ENCODE results near the gene PRRC2A. TPM values are rescaled to one million over a fixed set of nuclear protein-coding genes. Genes with fewer than 3 reads are reported as not detected.

PRRC2A gene
- total and polyA plus RNA-seq, 4 experiments from 2014 or later: 0.09 to 218 (median 113) TPM

DNA sequence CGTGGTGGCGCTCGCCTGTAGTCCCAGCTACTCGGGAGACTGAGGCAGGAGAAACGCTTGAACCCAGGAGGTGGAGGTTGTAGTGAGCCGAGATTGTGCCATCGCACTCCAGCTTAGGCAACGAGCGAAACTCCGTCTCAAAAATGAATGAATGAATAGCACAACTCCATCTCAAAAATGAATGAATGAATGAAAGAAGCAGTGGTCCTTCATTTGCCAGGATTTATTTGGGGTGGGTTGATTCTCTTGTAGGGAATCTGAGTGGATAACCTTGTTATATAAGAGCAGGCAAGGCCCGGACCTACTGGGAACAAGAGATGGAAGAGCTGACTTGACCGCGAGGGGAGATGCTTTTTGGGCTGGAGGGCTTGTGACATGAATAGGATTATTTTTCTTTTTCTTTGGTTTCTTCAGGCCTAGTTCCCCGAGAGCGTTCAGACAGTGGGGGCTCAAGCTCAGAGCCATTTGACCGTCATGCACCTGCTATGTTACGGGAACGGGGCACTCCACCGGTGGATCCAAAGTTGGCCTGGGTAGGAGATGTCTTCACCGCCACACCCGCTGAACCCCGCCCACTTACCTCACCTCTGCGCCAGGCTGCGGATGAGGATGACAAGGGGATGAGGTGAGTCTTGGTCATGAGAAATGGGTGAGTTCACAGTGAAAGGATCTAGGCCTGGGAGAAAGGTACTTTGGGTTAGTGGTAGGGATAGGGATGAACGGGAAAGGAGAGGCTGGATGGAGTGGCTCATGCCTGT, 9.8 kb downstream of the PRRC2A start:
- no peaks in the 10 kb centered on the region for H3K4me1 ChIP-seq (ENCODE audit: insufficient read depth, low read length)
- no peak overlapping the region for H3K27ac ChIP-seq (ENCODE audit: low read depth, low read length)
- CTCF ChIA-PET (ENCODE audit: partially characterized antibody): no interaction called here
- no peak overlapping the region for H3K4me3 Mint-ChIP-seq
- H3K9me3 Mint-ChIP-seq: no peaks in the 10 kb centered on the region
- H3K27ac Mint-ChIP-seq: peak overlapping the region in 2 of 7 donors; percentile 8 to 36
- H3K4me3 ChIP-seq (ENCODE audit: low read length in 2 of 2): no peak overlapping the region
- H3K9me3 ChIP-seq (ENCODE audit: control insufficient read depth in 1 of 2, low read length in 2 of 2): no peaks in the 10 kb centered on the region
- intact Hi-C loops (cut with micrococcal nuclease): no loop called here
- peaks cover 0 to 5% (median 4%) of the 10 kb centered on the region in 4 donors for H3K4me1 Mint-ChIP-seq
- peaks cover 57 to 91% of the 10 kb centered on the region in 2 donors for H3K36me3 Mint-ChIP-seq
- peaks cover 99% of the 10 kb centered on the region for H3K36me3 ChIP-seq (ENCODE audit: insufficient read depth, low read length)
- DNase-seq: no peak
- POLR2A ChIA-PET (ENCODE audit: partially characterized antibody): interaction anchor here (1.2 to 1.8 kb wide), 2 partner anchors 13 to 21 kb away, joined by 4 to 6 read pairs; no protein-coding TSS in a partner anchor
- H3K27me3 ChIP-seq (ENCODE audit: insufficient read depth, low read length): no peaks in the 10 kb centered on the region
- no peaks in the 10 kb centered on the region for H3K27me3 Mint-ChIP-seq

DNA sequence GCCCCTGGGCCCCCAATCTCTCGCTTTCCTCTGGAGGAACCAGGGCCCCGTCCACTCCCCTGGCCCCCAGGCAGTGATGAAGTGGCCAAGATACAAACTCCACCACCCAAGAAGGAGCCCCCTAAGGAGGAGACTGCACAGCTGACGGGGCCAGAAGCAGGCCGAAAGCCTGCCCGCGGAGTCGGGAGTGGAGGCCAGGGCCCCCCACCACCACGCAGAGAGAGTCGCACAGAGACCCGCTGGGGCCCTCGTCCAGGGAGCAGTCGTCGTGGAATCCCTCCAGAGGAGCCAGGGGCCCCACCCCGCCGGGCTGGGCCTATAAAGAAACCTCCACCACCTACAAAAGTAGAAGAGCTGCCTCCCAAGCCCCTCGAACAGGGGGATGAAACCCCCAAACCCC, 10.7 kb downstream of the PRRC2A start:
- Histone ChIP-seq H3K27me3 (ENCODE audit: insufficient read depth, low read length) (no peaks in the 10 kb centered on the region), H3K4me3 (ENCODE audit: low read length in 2 of 2) (no peak overlapping the region), H3K9me3 (ENCODE audit: control insufficient read depth in 1 of 2, low read length in 2 of 2) (no peaks in the 10 kb centered on the region), H3K27ac (ENCODE audit: low read depth, low read length) (no peak overlapping the region), H3K36me3 (ENCODE audit: insufficient read depth, low read length) (peaks cover 99% of the 10 kb centered on the region), H3K4me1 (ENCODE audit: insufficient read depth, low read length) (no peaks in the 10 kb centered on the region)
- no peak overlapping the region for H3K4me3 Mint-ChIP-seq
- H3K27ac Mint-ChIP-seq: no peak overlapping the region
- intact Hi-C loops (cut with micrococcal nuclease): no loop called here
- H3K27me3 Mint-ChIP-seq: no peaks in the 10 kb centered on the region
- CTCF ChIA-PET (ENCODE audit: partially characterized antibody): no interaction called here
- POLR2A ChIA-PET (ENCODE audit: partially characterized antibody): no interaction called here
- H3K9me3 Mint-ChIP-seq: no peaks in the 10 kb centered on the region
- no peak for DNase-seq
- H3K36me3 Mint-ChIP-seq: peaks cover 58 to 91% of the 10 kb centered on the region in 2 donors
- peaks cover 0 to 5% (median 3%) of the 10 kb centered on the region in 4 donors for H3K4me1 Mint-ChIP-seq

DNA sequence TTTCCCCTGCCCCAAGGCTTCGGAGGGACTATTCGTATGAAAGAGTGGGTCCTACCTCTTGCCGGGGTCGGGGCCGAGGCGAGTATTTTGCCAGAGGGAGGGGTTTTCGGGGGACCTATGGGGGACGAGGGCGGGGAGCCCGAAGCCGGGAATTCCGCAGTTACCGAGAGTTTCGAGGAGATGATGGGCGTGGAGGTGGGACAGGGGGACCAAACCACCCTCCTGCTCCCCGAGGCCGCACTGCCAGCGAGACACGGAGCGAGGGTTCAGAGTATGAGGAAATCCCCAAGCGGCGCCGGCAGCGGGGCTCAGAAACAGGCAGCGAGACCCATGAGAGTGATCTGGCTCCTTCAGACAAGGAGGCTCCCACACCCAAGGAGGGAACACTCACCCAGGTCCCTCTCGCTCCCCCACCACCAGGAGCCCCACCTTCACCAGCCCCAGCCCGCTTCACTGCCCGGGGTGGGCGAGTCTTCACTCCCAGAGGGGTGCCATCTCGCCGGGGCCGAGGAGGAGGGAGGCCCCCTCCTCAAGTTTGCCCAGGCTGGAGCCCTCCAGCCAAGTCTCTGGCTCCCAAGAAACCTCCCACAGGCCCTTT, 11.3 kb downstream of the PRRC2A start:
- ChIA-PET CTCF (ENCODE audit: partially characterized antibody) (no interaction called here), POLR2A (ENCODE audit: partially characterized antibody) (no interaction called here)
- peaks cover 52 to 91% of the 10 kb centered on the region in 2 donors for H3K36me3 Mint-ChIP-seq
- H3K27me3 ChIP-seq (ENCODE audit: insufficient read depth, low read length): no peaks in the 10 kb centered on the region
- H3K4me3 ChIP-seq (ENCODE audit: low read length in 2 of 2): no peak overlapping the region
- no peaks in the 10 kb centered on the region for H3K9me3 Mint-ChIP-seq
- no peak overlapping the region for H3K27ac ChIP-seq (ENCODE audit: low read depth, low read length)
- H3K27me3 Mint-ChIP-seq: no peaks in the 10 kb centered on the region
- H3K36me3 ChIP-seq (ENCODE audit: insufficient read depth, low read length): peaks cover 99% of the 10 kb centered on the region
- peaks cover 0 to 5% (median 3%) of the 10 kb centered on the region in 4 donors for H3K4me1 Mint-ChIP-seq
- intact Hi-C loops (cut with micrococcal nuclease): no loop called here
- H3K4me3 Mint-ChIP-seq: no peak overlapping the region
- H3K27ac Mint-ChIP-seq: no peak overlapping the region
- DNase-seq: no peak
- H3K9me3 ChIP-seq (ENCODE audit: control insufficient read depth in 1 of 2, low read length in 2 of 2): no peaks in the 10 kb centered on the region
- H3K4me1 ChIP-seq (ENCODE audit: insufficient read depth, low read length): no peaks in the 10 kb centered on the region

DNA sequence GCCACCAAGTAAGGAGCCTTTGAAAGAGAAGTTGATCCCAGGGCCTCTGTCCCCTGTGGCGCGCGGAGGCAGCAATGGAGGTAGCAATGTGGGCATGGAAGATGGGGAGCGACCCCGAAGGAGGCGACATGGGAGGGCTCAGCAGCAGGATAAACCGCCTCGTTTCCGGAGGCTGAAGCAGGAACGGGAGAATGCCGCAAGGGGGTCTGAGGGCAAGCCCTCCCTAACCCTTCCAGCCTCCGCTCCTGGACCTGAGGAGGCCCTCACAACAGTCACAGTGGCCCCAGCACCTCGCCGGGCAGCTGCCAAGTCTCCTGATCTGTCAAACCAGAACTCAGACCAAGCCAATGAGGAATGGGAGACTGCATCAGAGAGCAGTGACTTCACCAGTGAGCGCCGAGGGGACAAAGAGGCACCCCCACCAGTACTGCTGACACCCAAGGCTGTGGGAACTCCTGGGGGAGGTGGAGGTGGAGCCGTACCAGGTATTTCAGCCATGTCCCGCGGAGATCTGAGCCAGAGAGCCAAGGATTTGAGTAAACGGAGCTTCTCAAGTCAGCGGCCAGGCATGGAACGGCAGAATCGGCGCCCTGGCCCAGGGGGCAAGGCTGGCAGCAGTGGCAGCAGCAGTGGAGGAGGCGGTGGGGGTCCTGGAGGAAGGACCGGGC, 11.9 kb downstream of the PRRC2A start:
- no peak for DNase-seq
- Mint-ChIP-seq H3K27ac (peak overlapping the region in 3 of 7 donors; percentile 23 to 53 (median 27)), H3K9me3 (no peaks in the 10 kb centered on the region), H3K27me3 (no peaks in the 10 kb centered on the region), H3K4me1 (peaks cover 0 to 4% (median 3%) of the 10 kb centered on the region in 4 donors), H3K4me3 (no peak overlapping the region), H3K36me3 (peaks cover 52 to 94% of the 10 kb centered on the region in 2 donors)
- Histone ChIP-seq H3K27ac (ENCODE audit: low read depth, low read length) (no peak overlapping the region), H3K9me3 (ENCODE audit: control insufficient read depth in 1 of 2, low read length in 2 of 2) (no peaks in the 10 kb centered on the region), H3K4me3 (ENCODE audit: low read length in 2 of 2) (no peak overlapping the region), H3K36me3 (ENCODE audit: insufficient read depth, low read length) (peaks cover 98% of the 10 kb centered on the region), H3K27me3 (ENCODE audit: insufficient read depth, low read length) (no peaks in the 10 kb centered on the region), H3K4me1 (ENCODE audit: insufficient read depth, low read length) (no peaks in the 10 kb centered on the region)
- intact Hi-C loops (cut with micrococcal nuclease): no loop called here
- ChIA-PET POLR2A (ENCODE audit: partially characterized antibody) (interaction anchor here (1.5 kb wide), 1 partner anchor 10 kb away, joined by 5 read pairs; no protein-coding TSS in a partner anchor), CTCF (ENCODE audit: partially characterized antibody) (no interaction called here)

DNA sequence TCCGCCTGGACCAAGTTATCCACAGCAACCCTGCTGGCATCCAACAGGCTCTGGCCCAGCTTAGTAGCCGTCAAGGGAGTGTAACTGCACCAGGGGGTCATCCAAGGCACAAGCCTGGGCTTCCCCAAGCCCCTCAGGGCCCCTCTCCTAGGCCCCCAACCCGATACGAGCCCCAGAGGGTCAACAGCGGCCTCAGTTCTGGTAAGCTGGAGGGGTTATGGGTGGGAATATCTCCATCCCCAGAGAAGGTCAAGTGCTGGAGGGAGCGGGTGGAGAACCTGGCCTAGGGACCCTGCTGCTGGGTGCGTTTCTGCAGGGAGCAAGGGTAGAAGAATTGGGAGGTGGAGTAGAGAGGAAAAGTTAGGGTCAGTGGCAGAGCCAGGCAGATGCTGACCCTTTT, 12.9 kb downstream of the PRRC2A start:
- POLR2A ChIA-PET (ENCODE audit: partially characterized antibody): interaction anchor here (0.6 to 1.5 kb wide), 2 partner anchors 10 to 11 kb away, joined by 3 to 5 read pairs; no protein-coding TSS in a partner anchor
- peak overlapping the region in 4 of 7 donors; percentile 27 to 79 (median 57) for H3K27ac Mint-ChIP-seq

DNA sequence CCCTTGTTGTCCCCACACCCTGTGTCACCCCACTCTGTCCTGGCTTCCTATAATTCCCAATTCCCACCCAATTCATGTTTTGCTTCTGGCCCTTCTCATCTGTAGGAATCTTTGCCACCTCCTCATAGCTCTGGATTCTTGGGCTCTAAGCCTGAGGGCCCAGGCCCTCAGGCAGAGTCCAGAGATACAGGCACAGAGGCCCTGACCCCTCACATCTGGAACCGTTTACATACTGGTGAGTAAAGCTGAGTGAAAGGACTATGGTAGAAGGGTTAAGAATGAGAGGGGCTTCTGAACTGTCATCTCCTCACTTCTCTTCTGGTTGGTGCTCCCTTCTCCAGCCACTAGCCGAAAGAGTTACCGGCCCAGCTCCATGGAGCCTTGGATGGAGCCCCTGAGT, 13.6 kb downstream of the PRRC2A start:
- Mint-ChIP-seq H3K27me3 (no peaks in the 10 kb centered on the region), H3K4me1 (peaks cover 0 to 4% (median 3%) of the 10 kb centered on the region in 4 donors), H3K9me3 (no peaks in the 10 kb centered on the region), H3K4me3 (no peak overlapping the region), H3K27ac (peak overlapping the region in 3 of 7 donors; percentile 9 to 36 (median 20)), H3K36me3 (peaks cover 42 to 89% of the 10 kb centered on the region in 2 donors)
- no peaks in the 10 kb centered on the region for H3K4me1 ChIP-seq (ENCODE audit: insufficient read depth, low read length)
- no peak for DNase-seq
- intact Hi-C loops (cut with micrococcal nuclease): no loop called here
- ChIA-PET POLR2A (ENCODE audit: partially characterized antibody) (interaction anchor here (0.6 to 1.5 kb wide), 2 partner anchors 9 to 57 kb away, joined by 3 read pairs; no protein-coding TSS in a partner anchor), CTCF (ENCODE audit: partially characterized antibody) (interaction anchor here (1.0 to 1.5 kb wide), 2 partner anchors 11 to 36 kb away, joined by 3 read pairs; no protein-coding TSS in a partner anchor)
- no peaks in the 10 kb centered on the region for H3K27me3 ChIP-seq (ENCODE audit: insufficient read depth, low read length)
- no peak overlapping the region for H3K4me3 ChIP-seq (ENCODE audit: low read length in 2 of 2)
- no peak overlapping the region for H3K27ac ChIP-seq (ENCODE audit: low read depth, low read length)
- H3K9me3 ChIP-seq (ENCODE audit: control insufficient read depth in 1 of 2, low read length in 2 of 2): no peaks in the 10 kb centered on the region
- H3K36me3 ChIP-seq (ENCODE audit: insufficient read depth, low read length): peaks cover 91% of the 10 kb centered on the region

More for the DNA sequence above, 12.9 kb downstream of the PRRC2A start:
- Mint-ChIP-seq H3K27me3 (no peaks in the 10 kb centered on the region), H3K4me1 (peaks cover 0 to 4% (median 3%) of the 10 kb centered on the region in 4 donors), H3K4me3 (no peak overlapping the region), H3K9me3 (no peaks in the 10 kb centered on the region), H3K36me3 (peaks cover 42 to 90% of the 10 kb centered on the region in 2 donors)
- Histone ChIP-seq H3K27me3 (ENCODE audit: insufficient read depth, low read length) (no peaks in the 10 kb centered on the region), H3K4me1 (ENCODE audit: insufficient read depth, low read length) (no peaks in the 10 kb centered on the region), H3K36me3 (ENCODE audit: insufficient read depth, low read length) (peaks cover 94% of the 10 kb centered on the region), H3K4me3 (ENCODE audit: low read length in 2 of 2) (no peak overlapping the region), H3K27ac (ENCODE audit: low read depth, low read length) (no peak overlapping the region), H3K9me3 (ENCODE audit: control insufficient read depth in 1 of 2, low read length in 2 of 2) (no peaks in the 10 kb centered on the region)
- CTCF ChIA-PET (ENCODE audit: partially characterized antibody): interaction anchor here (1.0 to 1.5 kb wide), 2 partner anchors 11 to 35 kb away, joined by 3 read pairs; no protein-coding TSS in a partner anchor
- intact Hi-C loops (cut with micrococcal nuclease): no loop called here
- no peak for DNase-seq
